ENCODE measurements around the gene FOXQ1.

FOXQ1 gene

GRCh38 chr6:1363298-1363697 lies 51.4 kb downstream of the FOXQ1 start:
- DNase-seq (ENCODE audit: low spot score): no peak

GRCh38 chr6:1363729-1364572 lies 52.1 kb downstream of the FOXQ1 start:
- DNase-seq (ENCODE audit: low spot score): peak; percentile 25
